ENCODE measurements around the gene TNXB.
A peak's percentile ranks its signal among the peaks of the same experiment; 100 is the strongest.
"Not testable (repeated sequence)": the region's sequence is repeated elsewhere in the genome, so short reads cannot be mapped to it uniquely, and the experiment has no call there.

The TNXB gene

GRCh38 chr6:32112431-32112980, 3.4 kb upstream of the TNXB start:
- no peak for DNase-seq (ENCODE audit: low spot score)

DNA sequence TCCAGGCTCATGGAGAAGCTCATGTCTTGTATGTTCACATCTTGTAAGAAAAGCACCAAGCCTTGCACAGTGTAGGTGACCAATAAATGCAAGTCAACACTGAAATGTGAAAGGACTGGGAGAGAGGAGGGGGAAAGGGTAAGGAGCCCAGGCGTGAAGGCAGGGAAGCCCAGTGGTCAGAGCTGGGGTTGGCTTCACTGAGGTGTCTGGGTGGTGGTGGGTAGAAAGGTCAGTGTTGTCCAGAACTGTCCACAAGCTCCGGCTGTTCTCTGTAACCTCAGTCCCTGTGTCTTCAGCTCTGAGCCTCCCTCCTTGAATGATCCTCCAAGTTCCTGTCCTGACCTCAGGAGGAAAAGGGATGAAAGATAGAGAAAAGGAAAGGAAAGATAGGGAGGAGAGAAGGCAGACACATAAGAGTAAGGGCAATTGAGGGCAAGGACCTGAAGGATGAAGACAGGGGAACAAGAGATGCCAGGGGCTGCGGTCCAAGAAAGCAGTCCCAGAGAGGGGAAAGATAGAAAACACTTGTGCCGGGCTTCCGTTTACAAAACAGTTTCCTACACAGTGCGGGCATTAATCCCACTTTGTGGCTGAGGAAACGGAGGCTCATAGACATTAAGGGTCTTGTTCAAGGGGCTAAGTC, 2.4 kb upstream of the TNXB start:
- no peak for DNase-seq (ENCODE audit: low spot score)

DNA sequence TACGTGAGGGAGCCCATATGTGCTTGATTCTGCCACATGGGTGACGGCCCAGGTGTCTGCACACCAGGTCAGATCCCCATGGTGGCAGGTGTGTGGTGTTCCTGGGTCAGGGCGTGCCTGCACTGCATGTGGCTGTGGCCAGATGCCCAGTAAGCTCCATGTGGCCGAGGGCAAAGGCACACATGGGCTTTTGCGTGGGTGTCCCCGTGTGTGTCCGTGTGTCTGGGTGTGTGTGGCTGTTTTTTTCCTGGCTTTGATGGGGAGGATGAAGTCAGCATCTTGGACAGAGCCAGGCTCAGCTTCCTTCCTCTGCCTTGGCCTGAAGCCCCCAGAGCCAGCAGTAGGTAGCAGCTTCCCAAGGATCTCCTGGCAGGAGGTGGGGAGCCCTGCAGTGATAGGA, 1.5 kb upstream of the TNXB start:
- no peak for DNase-seq (ENCODE audit: low spot score)

GRCh38 chr6:32109765-32110160, 625 bp upstream of the TNXB start:
- no peak for DNase-seq (ENCODE audit: low spot score)

GRCh38 chr6:32108727-32109113, 418 bp downstream of the TNXB start:
- DNase-seq (ENCODE audit: low spot score), result no peak

- DNase-seq (ENCODE audit: low spot score), result peak; percentile 65
Observed at GRCh38 chr6:32108094-32108627, 977 bp downstream of the TNXB start.

DNA sequence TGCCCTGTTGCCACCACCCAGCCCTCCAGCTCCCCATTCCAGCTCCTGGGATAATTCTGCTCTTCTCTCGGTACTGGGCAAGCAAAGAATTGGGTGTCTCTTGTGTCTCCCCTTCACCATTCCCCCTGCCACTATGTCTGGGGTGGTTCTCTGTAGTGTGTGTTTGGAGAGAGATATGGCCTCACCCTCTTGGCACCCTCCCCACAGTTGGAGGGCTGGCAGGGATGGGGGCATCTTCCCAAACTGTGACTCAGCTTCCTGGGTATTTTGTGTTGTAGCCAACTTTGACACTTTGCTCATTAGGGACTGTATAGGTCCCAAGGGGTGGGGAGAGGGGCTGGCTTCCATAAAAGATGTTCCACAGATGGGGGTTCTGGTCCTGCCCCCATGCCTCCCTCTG, 1.7 kb downstream of the TNXB start:
- DNase-seq (ENCODE audit: low spot score), result no peak

DNA sequence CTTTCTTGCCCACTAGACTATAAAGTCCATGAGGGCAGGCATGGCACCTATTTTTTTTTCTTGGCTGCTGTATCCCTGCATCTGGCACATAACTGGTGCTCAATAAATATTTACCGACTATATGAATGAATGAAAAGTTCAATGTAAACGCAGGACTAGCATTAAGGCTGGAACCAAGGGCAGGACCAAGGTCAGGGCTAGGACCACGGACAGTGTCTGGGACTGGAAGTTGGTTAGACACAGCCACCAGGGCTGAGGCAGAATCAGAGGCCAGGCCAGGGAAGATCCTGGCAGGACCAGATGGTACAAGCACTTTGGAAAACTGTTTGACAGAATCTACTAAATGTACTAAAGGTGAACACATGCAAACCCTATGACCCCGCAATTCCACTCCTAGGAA, 3.7 kb downstream of the TNXB start:
- DNase-seq (ENCODE audit: low spot score), result peak; percentile 69

- no peak for DNase-seq (ENCODE audit: low spot score)
Observed at GRCh38 chr6:32102255-32102654, 6.9 kb downstream of the TNXB start.

DNA sequence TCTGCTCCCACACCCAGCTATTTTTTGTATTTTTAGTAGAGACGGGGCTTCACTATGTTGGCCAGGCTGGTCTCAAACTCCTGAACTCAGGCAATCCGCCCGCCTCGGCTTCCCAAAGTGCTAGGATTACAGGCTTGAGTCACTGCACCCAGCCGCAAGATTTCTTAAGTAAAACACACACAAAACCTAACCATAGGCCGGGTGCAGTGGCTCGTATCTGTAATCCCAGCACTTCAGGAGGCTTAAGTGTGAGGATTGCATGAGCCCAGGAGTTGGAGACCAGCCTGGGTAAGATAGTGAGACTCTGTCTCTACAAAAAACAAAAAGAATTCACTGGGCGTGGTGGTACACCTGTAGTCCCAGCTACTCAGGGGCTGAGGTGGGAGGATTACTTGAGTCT, 8.9 kb downstream of the TNXB start:
- not testable (repeated sequence) for DNase-seq (ENCODE audit: low spot score)

GRCh38 chr6:32097364-32097763, 11.8 kb downstream of the TNXB start:
- no peak for DNase-seq (ENCODE audit: low spot score)

DNA sequence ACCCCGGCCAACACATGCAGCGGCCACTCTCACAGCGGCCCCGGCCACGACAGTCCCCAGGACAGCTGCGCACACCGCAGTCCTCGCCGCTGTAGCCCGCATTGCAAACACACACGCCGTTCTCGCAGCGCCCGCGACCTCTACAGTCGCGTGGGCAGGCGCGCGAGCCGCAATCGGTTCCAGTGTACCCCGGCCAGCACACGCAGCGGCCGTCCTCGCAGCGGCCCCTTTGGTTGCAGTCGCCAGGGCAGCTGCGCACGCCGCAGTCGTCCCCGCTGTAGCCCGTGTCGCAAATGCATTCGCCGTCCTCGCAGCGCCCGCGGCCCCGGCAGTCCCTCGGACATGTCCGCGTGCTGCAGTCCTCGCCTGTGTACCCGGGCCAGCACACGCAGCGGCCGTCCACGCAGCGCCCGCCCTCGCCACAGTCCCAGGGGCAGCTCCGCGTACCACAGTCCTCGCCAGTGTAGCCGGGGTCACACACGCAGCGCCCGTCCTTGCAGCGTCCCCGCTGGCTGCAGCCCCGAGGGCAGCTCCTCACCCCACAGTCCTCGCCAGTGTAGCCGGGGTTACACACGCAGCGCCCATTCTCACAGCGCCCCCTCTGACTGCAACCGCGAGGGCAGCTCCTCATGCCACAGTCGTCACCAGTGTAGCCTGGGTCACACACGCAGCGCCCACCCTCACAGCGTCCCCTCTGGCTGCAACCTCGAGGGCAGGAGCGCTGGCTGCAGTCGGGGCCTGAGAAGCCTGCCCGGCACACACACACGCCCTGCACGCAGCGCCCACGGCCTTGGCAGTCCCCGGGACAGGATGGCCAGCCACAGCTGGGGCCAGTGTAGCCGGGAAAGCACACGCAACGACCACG, 12.5 kb downstream of the TNXB start:
- no peak for DNase-seq (ENCODE audit: low spot score)

- no peak for DNase-seq (ENCODE audit: low spot score)
Observed at GRCh38 chr6:32096087-32096393, 13.1 kb downstream of the TNXB start.

- DNase-seq (ENCODE audit: low spot score), result no peak
Observed at GRCh38 chr6:32095338-32096086, 13.6 kb downstream of the TNXB start.

DNA sequence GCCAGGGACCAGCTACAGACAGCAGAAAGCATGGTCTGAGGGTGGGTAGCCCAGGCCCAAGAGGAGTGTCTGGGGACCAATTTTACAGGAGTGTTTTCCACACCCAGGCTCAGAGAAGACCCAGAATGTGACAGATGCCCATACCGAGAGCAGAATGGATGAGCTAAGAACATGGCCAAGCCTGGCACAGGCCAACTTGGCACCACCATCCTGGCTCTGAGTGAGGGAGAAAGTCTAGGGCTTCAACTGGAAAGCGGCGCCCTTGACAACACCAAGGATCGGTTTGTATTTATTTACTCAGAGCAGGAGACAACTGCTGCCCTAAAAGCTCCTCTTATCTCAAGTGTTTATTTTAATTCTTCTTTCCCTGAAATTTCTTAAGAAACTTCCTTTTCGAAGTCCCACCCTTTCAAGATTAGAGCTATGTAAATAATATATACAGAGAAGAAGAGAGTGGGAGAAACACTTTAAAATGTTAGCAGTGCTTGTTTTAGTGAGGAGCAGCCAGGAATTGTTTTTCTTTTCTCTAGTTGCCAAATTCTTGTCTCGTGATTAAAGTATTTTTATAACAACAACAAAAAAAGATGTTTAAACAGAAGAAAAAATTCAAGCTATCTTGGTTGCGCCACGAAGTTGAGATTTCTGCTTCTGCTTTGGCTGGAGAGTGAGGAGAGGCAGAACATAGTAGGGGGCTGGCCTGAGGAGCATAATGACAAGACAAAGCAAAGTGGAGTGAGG, 16.2 kb downstream of the TNXB start:
- peak; percentile 71 for DNase-seq (ENCODE audit: low spot score)

DNA sequence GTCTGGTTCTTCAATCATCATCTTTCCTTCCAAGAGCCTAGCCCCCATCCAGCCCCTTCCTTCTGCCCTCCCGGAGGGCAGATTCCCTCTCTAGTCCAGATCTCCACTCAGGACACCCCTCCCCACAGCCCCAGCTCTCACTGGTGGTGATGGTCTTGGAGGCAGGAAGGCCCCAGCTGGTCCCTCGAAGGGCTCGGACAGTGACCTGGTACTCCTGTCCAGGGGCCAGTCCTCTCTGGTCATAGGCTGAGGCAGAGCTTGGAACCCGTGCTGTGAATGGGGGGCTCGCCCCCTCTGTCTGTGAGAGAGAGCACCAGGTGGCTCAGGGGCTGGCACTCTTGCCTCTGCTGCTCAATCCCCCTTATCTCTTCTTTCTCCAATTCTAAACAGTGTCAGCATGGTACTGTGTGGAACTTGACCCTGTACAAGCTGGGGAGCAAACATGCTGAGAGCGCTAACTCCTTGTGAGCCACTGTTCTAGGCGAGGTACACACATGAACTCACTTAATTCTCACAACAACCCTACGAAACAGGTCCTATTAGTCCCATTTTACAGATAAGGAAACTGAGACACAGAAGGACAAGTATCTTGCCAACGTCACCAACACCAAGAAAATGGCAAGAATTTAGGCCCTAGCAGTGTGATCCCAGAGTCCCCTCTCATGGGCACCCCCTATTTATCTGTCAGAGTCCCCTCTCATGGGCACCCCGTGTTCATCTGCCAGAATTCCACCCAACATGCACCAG, 19.9 kb downstream of the TNXB start:
- no peak for DNase-seq (ENCODE audit: low spot score)

GRCh38 chr6:32088487-32089049, 20.6 kb downstream of the TNXB start:
- DNase-seq (ENCODE audit: low spot score), result no peak

DNA sequence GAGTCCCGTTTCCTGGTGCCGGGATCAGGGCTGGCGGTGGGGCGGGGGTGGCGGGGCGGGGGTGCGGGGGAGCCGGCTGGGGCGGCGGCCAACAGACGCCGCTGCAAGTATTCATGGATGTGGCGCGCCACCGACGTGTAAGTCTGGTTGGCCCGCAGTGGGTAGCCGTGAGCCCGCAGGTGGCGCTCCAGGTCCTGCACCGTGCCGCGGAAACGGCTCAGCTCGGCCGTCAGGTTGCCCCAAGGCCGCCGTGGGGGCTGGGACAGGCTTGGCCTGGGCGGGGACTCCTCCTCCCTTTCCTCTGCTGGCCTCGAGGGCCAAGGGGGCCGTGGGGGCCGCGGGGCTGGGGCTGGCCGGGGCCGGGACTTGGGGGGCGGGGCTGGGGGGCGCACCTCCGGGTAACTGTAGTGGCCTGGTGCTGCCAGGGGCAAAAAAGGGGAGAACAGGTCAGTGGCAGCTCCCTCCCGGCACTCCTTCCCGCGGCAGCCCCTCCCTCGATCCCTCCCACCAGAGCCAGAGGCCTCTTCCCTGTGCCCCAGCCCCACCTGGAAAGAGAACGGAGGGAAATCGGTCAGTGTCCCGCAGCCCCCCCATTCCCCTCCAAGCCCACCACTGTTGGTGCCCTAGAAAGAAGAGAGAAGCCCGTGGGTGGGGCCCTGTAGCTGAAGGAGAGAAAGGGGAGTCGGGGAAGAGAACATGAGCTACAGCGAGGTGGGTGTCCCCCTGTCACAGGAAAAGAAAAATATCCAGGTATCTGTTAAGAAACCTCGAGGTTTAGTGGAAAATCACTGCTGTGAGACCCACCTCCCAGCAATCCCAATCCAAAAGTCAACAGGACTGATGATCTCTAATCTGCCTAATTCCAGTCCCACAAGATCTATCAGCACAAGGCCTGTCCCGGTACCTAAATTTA, 21.3 kb downstream of the TNXB start:
- peak; percentile 67 for DNase-seq (ENCODE audit: low spot score)

- DNase-seq (ENCODE audit: low spot score), result peak; percentile 87
Observed at GRCh38 chr6:32086661-32087573, 22.2 kb downstream of the TNXB start.

Measured in AG08396 (cell line).